HG03060 (cell line): Measurements from ENCODE around the gene ARHGAP10.

Experiments
- ATAC-seq: cut with Tn5 transposase; IDR thresholded peaks from one replicate; pipeline ENCODE4 v1.9.1; 2021; ENCODE audit warnings: low read depth, moderate number of reproducible peaks; ENCODE audit not compliant: unreplicated experiment

The ARHGAP10 gene

GRCh38 chr4:147765121-147765529, 33.2 kb downstream of the ARHGAP10 start:
- no peak for ATAC-seq

GRCh38 chr4:147768113-147768512, 36.2 kb downstream of the ARHGAP10 start:
- ATAC-seq, result no peak

GRCh38 chr4:147769386-147769785, 37.5 kb downstream of the ARHGAP10 start:
- ATAC-seq, result no peak

DNA sequence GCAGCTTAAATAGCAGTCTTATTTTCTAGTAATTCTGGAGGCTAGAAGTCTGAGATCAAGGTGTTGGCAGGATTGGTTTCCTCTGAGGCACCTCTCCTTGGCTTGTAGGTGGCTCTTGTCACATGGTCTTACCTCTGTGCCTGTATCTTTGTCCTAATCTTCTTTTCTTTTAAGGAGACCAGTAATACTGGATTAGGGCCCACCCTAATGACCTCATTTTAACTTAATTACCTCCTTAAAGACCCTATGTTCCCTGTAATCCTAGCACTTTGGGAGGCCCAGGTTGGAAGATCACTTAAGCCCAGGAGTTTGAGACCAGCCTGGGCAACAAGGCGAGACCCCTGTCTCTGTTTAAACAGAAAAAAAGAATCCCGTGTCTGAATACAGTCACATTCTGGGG, 38.9 kb downstream of the ARHGAP10 start:
- no peak for ATAC-seq

GRCh38 chr4:147772056-147772455, 40.2 kb downstream of the ARHGAP10 start:
- no peak for ATAC-seq

DNA sequence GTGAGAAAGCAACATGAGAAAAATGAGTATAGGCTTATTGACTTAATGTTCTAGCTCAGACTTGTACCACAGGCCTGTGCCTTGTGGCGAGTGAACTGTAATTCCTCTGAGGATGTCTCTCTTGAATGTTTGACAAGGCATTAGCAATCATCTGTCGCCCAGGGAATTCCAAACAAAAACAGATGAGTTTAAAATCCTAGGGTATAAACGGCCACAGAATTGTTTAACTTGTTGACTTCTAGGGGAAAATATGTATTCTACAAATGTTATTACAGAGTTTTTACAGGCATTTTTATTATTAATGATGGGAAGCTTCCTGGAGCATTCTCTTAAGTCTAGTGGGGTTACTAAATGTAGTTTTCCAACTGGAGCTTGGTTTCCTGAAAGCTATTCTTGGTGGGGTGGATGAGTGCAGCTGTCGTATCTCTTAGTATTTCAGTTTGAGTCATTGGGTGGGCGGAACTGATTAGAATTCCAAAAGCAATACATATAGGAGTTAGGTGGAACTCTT, 40.6 kb downstream of the ARHGAP10 start:
- ATAC-seq, result no peak

GRCh38 chr4:147773261-147774184, 41.6 kb downstream of the ARHGAP10 start:
- no peak for ATAC-seq

GRCh38 chr4:147776716-147777115, 44.8 kb downstream of the ARHGAP10 start:
- ATAC-seq, result no peak

- ATAC-seq, result no peak
Measured at GRCh38 chr4:147777456-147778091, 45.7 kb downstream of the ARHGAP10 start.

DNA sequence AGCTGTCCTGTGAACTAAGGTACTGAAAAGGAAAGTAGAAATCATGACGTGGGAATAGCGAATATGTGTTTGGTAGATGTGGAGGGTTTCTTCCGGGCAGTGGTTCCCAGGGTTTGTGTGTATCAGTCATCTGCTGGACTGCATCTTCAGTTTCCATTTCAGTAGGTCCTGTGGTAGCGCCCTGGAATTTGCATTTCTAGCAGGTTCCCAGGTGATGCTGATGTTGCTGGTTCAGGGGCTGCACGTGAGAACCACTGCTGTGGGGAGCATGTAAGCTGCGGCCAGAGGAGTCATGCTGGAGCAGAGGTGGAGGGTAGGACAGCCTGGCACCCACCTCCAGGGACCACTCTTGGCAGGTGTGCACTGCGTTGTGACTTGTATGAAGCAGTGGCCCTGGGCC, 47.1 kb downstream of the ARHGAP10 start:
- peak; percentile 61 for ATAC-seq

DNA sequence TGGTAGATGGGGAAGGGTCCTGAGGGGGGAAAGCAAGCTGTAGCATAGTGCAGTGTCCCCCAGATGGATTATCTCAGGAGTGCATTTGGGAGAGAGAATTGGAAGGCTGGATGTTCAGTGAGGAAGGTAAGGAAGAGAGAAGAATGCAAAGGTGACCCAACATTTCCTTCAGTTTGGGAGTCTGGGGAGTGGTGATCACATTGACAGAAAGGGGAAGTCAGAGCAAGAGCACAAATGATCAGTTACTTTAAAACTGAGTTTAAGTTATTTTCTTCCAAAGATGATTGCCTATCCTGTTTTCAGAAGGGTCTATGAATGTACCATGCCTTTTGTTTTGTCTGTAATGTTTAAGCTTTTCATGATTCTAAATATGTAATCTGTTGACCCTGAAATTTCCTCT, 47.6 kb downstream of the ARHGAP10 start:
- ATAC-seq, result no peak

GRCh38 chr4:147780137-147780777, 48.4 kb downstream of the ARHGAP10 start:
- ATAC-seq, result peak; percentile 70

DNA sequence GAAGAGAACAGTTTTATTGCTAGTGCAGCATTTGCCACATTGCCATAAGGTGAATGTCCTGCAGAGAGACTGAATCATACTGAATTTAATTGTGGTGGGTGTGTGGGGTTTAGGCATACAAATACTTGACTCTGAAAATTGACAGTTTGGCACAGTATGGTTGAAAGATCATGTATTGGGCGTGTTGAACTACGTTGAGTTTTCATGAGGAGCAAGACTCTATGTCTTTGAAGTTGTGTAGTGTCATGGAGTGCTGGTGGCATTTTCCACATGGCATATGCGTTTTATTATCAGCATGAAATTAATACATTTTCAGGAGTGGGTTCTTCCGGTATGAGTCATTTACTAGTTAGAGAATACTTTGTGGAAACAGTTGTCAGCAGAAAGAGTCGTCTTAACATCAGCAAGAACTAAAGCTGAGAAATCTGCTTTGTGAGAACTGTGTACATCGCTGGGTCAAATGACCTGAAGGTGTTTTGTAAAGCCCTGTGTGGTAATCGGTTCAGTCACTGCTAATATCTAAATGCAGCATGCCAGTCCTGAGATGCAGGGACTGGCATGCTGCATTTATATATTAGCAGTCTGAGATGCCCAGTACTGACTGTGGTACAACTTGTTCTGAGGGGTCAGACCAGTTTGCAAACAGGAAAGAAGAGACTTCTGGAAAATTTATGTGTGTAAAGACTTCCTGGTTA, 50.3 kb downstream of the ARHGAP10 start:
- ATAC-seq, result no peak

DNA sequence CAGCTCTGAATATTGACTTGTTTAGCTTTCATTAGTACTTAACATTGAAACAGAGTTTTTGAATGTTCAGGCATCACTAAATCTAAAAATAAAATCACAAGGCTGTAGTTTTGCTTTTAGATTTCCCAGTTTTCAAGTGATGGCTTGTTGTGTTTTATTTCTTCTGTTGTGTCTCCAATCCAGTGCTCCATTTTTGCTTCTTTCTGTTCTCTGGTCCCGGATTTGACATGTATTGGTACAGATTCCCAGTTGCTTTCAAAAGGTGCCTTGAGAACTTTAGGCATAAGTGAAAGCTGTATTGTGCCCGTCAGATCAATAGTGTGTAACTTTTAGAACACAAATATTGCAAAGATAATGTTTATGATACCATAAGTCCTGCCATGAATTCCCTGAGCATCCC, 53.2 kb downstream of the ARHGAP10 start:
- ATAC-seq, result no peak

GRCh38 chr4:147786031-147786430, 54.1 kb downstream of the ARHGAP10 start:
- peak; percentile 93 for ATAC-seq

GRCh38 chr4:147786531-147786930, 54.6 kb downstream of the ARHGAP10 start:
- no peak for ATAC-seq

GRCh38 chr4:147787204-147787603, 55.3 kb downstream of the ARHGAP10 start:
- no peak for ATAC-seq

- ATAC-seq, result no peak
Measured at GRCh38 chr4:147788791-147789190, 56.9 kb downstream of the ARHGAP10 start.

DNA sequence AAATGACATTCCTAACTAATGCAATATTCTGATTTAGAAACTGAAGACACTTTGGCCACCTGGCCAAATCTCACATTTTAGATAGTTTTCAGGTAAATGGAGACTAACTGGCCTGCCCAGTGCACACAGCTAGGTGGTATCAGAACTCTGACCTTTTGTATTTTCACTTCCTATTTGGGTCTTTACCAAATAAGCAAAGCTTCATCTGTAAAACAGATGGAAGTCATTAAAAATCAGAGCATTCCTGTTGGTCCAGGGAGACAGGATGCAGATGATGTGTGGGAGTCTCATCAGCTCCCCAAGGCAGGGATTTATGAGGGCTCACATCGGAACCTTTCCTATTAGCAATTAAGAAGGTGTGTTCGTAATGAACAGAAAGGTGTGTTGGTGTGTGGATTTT, 57.7 kb downstream of the ARHGAP10 start:
- ATAC-seq, result no peak

GRCh38 chr4:147790412-147790811, 58.5 kb downstream of the ARHGAP10 start:
- ATAC-seq, result no peak

- ATAC-seq, result no peak
Measured at GRCh38 chr4:147791341-147791740, 59.5 kb downstream of the ARHGAP10 start.
